IPS DF 6.9 (cell line): ENCODE data around the gene ABLIM1.

Experiments used
- DNase-seq: peaks from one replicate; pipeline ENCODE4 v3.0.0-alpha.2; 2013; ENCODE audit warnings: low read depth, low spot score
- H3K27ac ChIP-seq: one replicate; pipeline ENCODE4 v1.5.1; 2013; ENCODE audit warnings: low read length, control low read depth
- H3K27me3 ChIP-seq: 2 replicates; pipeline ENCODE4 v1.6.1; 2013; ENCODE audit warnings: mild to moderate bottlenecking, low read length; ENCODE audit not compliant: control insufficient read depth, insufficient read depth
- H3K36me3 ChIP-seq: 2 replicates; pipeline ENCODE4 v1.6.1; 2013; ENCODE audit warnings: low read length; ENCODE audit not compliant: control insufficient read depth, insufficient read depth
- H3K4me1 ChIP-seq: 2 replicates; pipeline ENCODE4 v1.6.1; 2013; ENCODE audit warnings: low read length; ENCODE audit not compliant: control insufficient read depth, insufficient read depth
- H3K4me3 ChIP-seq: 2 replicates; pipeline ENCODE4 v1.5.1; 2013; ENCODE audit warnings: mild to moderate bottlenecking, low read length
- H3K9me3 ChIP-seq: 2 replicates; pipeline ENCODE4 v1.6.1; 2013; ENCODE audit warnings: low read length, inconsistent platforms; ENCODE audit not compliant: control insufficient read depth, insufficient read depth
- WGBS: extraction: QIAGEN DNeasy Blood & Tissue Kit; methylation state at CpG from one replicate; pipeline ENCODE4 v1.1.7; 2013; ENCODE audit warnings: mixed read lengths, missing lambda C conversion rate; ENCODE audit not compliant: insufficient read length, insufficient coverage; 5-methylcytosine and 5-hydroxymethylcytosine counted together

The ABLIM1 gene

DNA sequence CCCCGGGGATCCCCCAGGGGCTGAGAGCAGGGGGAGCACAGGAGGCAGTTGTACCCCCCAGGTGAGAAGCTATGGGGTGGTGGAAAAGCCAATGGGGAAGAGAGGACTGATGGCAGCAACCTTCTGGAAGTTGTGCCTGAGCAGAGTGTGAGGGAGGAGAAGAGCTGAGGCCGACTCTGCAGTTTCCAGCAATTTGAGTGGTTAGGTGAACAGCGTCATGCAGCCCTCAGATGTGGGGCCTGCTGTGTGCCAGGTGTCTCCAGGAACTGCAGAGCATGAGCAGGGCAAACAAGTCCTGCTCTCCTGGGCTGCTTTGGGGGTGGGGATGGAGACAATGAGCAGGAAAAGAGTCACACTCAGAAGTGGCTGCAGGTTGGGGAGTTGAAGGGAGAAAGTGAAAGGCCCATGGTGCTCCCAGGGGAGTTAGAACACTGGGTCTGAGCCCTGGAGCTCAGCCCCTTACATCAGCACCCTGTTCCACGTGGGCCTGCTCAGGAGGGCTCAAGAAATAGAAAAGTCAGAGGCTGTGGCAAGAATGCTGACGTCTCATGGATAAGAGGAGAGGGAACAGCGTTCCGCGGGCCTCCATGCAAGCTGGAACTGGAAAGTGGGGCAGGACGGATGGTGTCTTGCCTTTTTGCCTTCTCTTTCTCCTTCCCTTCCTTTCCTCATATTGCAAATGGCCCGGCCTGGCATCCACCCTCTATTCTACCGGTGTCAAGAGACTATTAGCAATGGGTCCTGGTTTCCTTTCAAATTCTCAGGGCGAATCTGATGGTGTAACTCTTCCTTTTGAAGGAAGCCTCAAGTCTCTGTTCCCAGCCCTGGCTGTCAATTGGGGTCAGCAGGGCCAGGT lies 249.7 kb downstream of the ABLIM1 start:
- H3K36me3 ChIP-seq: no peaks in the 10 kb centered on the region; the same call in 1 of the 2 replicates
- H3K27me3 ChIP-seq: peaks cover 8% of the 10 kb centered on the region; the same call in 1 of the 2 replicates
- no peak overlapping the region for H3K27ac ChIP-seq
- H3K9me3 ChIP-seq: no peaks in the 10 kb centered on the region
- H3K4me1 ChIP-seq: peaks cover 2% of the 10 kb centered on the region; the same call in 1 of the 2 replicates
- H3K4me3 ChIP-seq: no peak overlapping the region
- no peak for DNase-seq
- no CpG with 5 or more reads among the region's 12 CpGs for WGBS

DNA sequence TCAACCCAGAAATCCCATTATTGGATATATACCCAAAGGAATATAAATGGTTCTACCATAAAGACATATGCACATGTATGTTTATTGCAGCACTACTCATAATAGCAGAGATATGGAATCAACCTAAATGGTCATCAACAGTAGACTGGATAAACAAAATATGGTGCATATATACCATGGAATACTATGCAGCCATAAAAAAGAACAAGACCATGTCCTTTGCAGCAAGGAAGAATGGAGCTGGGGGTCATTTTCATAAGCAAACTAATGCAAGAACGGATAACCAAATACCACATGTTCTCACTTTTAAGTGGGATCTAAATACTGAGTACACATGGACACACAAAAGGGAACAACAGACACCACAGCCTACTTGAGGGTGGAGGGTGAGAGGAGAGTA lies 251.6 kb downstream of the ABLIM1 start:
- H3K27ac ChIP-seq: no peak overlapping the region
- no peaks in the 10 kb centered on the region for H3K9me3 ChIP-seq
- peaks cover 8% of the 10 kb centered on the region; the same call in 1 of the 2 replicates for H3K27me3 ChIP-seq
- no peak for DNase-seq
- no peaks in the 10 kb centered on the region; the same call in 1 of the 2 replicates for H3K36me3 ChIP-seq
- H3K4me3 ChIP-seq: no peak overlapping the region
- H3K4me1 ChIP-seq: peaks cover 2% of the 10 kb centered on the region; the same call in 1 of the 2 replicates
- WGBS: no CpG with 5 or more reads among the region's 1 CpG

DNA sequence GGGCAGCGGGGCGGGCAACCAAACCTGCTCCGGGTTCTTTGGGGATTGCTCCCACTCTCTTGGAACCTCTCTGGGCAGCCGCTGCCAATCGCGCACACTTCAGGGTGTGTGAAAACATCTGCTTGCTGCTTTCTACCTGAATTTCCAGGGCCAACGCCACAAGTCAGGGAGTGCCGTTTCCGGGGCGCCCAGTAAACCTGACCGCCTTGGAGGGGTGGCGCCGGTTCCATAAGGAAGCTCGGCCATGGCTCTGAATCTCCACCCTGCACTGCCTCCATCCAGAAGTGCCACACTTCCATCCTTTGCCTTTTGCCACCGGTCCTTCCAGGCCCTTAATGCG lies 253.1 kb downstream of the ABLIM1 start:
- H3K27ac ChIP-seq: no peak overlapping the region
- peaks cover 8% of the 10 kb centered on the region; the same call in 1 of the 2 replicates for H3K27me3 ChIP-seq
- peak overlapping the region; percentile 63; the same call in 1 of the 2 replicates for H3K4me3 ChIP-seq
- H3K9me3 ChIP-seq: no peaks in the 10 kb centered on the region
- no peak for DNase-seq
- H3K4me1 ChIP-seq: peaks cover 2% of the 10 kb centered on the region; the same call in 1 of the 2 replicates
- no CpG with 5 or more reads among the region's 16 CpGs for WGBS
- H3K36me3 ChIP-seq: no peaks in the 10 kb centered on the region; the same call in 1 of the 2 replicates

DNA sequence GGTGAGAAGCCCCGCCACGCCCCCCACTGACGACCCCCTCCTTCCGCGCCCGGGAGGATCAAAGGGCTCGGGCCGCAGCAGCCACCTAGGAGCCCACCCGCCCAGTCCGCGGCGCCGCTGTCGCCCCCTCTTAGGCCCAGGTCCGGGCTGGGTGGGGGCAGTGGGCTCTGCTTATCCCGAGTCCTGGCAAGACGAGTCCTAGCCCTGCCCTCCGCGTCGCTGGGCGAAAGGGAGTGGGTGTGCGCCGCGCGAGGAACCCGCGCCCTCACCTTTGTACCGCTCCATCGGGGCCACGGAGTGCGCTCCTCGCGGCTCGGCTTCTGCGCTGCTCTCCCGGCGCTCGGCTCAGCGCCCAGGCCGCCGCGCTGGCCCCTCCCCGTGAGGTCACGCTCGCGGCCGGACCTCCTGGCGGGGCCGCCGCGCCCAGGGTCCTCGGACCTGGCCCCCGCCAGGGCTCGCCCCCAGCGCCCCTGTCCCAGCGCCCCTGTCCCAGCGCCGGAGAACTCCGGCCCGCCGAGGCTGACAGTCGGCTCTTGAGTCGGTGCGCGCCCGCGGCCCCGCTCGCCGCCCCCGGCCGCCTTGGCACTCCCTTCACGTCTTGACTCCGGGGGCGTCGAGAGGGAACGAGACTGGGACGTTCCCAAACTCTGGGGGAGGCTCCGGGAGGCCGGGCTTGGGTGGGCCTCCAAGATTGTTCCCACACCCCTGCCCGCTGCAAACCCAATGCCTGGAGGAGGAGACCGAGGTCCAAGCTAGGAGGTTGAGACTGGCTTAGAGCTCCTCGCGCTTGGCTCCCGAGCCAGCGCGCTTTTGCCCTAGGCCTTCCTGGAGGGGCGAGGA lies 253.7 kb downstream of the ABLIM1 start, which contains the start of gene AFAP1L2:
Gene AFAP1L2 (minus strand): TSS at position 332 of the 840 bp plus-strand sequence. CDS start 47 bp downstream, at position 285.
- H3K9me3 ChIP-seq: no peaks in the 10 kb centered on the region
- H3K4me1 ChIP-seq: peaks cover 1% of the 10 kb centered on the region; the same call in 1 of the 2 replicates
- H3K4me3 ChIP-seq: peak within 1 kb of the TSS; percentile 63; the same call in 1 of the 2 replicates
- DNase-seq: no peak
- WGBS: no CpG with 5 or more reads among the region's 88 CpGs
- no peaks in the 10 kb centered on the region; the same call in 1 of the 2 replicates for H3K36me3 ChIP-seq
- H3K27me3 ChIP-seq: peaks cover 8% of the 10 kb centered on the region; the same call in 1 of the 2 replicates
- H3K27ac ChIP-seq: no peak within 1 kb of the TSS

DNA sequence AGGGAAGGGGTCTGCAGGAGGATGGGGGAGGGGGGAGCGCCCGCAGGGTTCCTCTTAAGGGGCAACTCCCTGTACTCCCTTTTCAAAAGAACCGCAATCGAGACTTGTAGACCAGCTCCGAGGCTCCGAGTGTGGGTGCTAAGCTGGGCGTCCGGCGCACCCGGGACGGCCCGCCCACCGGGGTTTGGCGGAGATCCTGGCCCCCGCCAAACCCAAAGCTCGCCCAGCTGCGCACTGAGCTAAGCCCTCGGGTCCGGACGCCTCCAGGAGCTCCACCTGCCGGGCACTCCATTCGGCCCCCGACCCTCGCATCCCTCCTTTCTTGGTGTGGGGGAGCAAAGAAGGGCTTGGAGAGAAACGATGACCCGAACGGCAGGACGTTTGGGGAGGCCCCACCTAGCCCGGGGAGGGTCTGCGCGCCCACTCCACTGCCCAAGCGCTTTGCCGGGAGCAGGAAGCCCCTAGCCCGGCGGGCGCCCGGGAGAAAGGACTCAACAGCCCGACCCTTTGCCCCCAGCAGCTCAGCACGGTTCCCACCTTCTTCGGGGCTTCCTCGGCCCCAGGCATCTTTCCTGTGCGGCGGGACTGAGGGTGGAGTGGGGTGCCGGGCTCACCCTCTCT lies 254.4 kb downstream of the ABLIM1 start:
- no CpG with 5 or more reads among the region's 44 CpGs for WGBS
- H3K27me3 ChIP-seq: peaks cover 8% of the 10 kb centered on the region; the same call in 1 of the 2 replicates
- H3K9me3 ChIP-seq: no peaks in the 10 kb centered on the region

DNA sequence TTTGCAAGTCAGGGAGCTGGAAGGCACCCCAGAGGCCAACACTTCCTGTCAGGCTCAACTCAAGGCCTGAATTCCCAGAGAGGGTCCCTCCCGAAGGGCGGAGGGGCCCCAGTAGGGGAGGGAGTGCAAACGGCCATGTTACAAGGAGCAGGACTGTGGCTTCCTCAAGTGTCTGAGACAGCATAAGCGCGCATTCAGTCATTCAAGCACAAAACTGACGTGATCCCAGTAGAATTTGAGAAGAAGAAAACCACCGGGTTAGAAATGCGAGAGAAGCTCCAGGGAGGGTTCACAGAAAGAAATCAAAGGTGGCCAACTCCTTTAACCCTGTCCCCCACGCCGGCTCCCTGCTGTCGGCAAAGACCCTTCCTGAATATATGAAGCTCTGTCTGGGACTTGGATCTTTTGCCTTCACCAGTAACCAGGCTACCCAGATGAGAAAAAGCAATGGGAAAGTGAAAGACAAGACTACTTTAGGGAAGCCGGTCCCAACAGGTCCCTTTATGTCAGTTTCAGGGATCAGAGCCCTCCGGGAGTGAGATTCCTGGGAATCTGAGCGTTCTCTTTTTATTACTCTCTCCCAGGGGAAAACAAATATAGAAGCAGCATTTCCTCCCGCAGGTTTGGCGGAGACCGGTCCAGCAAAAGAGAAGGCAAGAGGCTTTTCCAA lies 255.1 kb downstream of the ABLIM1 start:
- H3K27ac ChIP-seq: no peak overlapping the region
- H3K4me3 ChIP-seq: peak overlapping the region; percentile 63; the same call in 1 of the 2 replicates
- whole genome bisulfite sequencing: no CpG with 5 or more reads among the region's 17 CpGs
- no peak for DNase-seq
- H3K9me3 ChIP-seq: no peaks in the 10 kb centered on the region
- no peaks in the 10 kb centered on the region; the same call in 1 of the 2 replicates for H3K36me3 ChIP-seq
- H3K27me3 ChIP-seq: peaks cover 8% of the 10 kb centered on the region; the same call in 1 of the 2 replicates
- no peaks in the 10 kb centered on the region for H3K4me1 ChIP-seq

More for the DNA sequence above, 254.4 kb downstream of the ABLIM1 start:
- Histone ChIP-seq H3K4me1 (peaks cover 1% of the 10 kb centered on the region; the same call in 1 of the 2 replicates), H3K36me3 (no peaks in the 10 kb centered on the region; the same call in 1 of the 2 replicates), H3K27ac (no peak overlapping the region), H3K4me3 (peak overlapping the region; percentile 63; the same call in 1 of the 2 replicates)
- no peak for DNase-seq

DNA sequence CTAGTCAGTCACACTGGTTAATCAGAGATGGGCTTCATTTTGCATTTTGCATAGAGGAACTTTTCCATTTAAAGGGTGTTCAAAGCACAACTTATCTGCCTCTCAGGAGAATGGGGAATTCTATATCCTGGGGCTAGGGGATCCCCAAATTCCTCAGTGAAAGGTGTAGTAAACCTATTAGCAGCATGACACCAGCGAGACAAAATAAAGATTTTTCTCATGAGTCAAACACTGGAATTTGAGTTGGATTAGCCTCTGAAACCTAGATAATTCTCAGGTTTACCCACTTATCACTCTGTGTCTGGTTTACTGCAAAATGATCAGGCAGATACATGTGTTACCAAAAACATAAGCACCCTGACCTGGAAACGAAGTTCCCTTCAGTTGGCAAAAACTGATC lies 255.8 kb downstream of the ABLIM1 start:
- no peaks in the 10 kb centered on the region for H3K9me3 ChIP-seq
- H3K27ac ChIP-seq: no peak overlapping the region
- WGBS: no CpG with 5 or more reads among the region's 2 CpGs
- no peaks in the 10 kb centered on the region for H3K4me1 ChIP-seq
- DNase-seq: no peak
- H3K4me3 ChIP-seq: no peak overlapping the region
- H3K27me3 ChIP-seq: peaks cover 8% of the 10 kb centered on the region; the same call in 1 of the 2 replicates
- H3K36me3 ChIP-seq: no peaks in the 10 kb centered on the region; the same call in 1 of the 2 replicates

DNA sequence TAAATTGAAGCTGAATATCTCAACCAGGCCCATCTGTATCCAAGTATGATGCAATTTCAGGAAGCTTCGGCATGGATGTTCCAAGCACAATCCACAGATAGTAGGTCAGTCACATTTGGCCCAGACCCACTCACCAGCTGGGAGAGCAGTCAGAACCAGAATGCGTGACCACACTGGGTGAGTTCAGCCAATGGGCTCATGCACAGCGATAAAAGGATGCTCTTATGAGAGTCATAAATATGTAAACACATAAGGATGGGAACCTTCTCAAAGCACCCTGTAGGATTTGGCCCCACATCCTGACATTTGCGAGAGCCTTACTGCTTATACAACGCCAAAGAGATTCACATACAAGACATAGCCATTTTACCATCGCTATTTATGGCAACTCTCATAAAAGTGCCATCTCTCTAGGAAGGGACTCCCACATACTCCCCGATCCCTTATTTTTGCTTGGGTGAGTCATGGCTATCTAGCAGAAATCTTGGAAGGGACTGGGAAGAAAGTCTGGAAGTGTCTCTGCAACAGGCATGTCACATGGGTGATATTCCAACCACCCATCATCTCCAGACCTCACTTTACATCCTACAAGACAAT lies 256.8 kb downstream of the ABLIM1 start:
- H3K9me3 ChIP-seq: no peaks in the 10 kb centered on the region
- DNase-seq: no peak
- H3K4me1 ChIP-seq: no peaks in the 10 kb centered on the region
- no CpG with 5 or more reads among the region's 7 CpGs for WGBS
- H3K4me3 ChIP-seq: no peak overlapping the region
- peaks cover 8% of the 10 kb centered on the region; the same call in 1 of the 2 replicates for H3K27me3 ChIP-seq
- no peak overlapping the region for H3K27ac ChIP-seq
- no peaks in the 10 kb centered on the region; the same call in 1 of the 2 replicates for H3K36me3 ChIP-seq

DNA sequence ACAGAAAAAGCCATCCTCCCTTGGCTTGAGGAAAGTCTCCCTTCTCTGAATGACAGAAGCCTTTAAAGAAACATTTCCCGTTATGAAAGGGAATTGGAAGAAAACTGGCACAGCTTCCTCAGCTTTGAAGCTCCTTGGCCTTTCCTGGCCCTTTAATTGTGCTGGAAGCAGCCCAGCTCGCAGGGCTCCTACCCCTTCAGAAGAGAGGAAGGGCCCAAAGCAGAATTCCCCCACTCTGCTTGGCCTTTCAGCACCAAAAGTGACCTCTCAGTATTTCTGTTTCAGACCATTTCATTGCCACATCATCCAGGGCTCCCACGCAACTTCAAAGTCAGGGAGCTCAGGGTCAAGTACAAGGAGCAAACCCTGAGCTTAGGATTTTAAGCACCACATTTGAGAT lies 258.0 kb downstream of the ABLIM1 start:
- no CpG with 5 or more reads among the region's 3 CpGs for WGBS
- no peak for DNase-seq
- Histone ChIP-seq H3K27ac (no peak overlapping the region), H3K4me3 (no peak overlapping the region), H3K36me3 (no peaks in the 10 kb centered on the region; the same call in 1 of the 2 replicates), H3K9me3 (no peaks in the 10 kb centered on the region), H3K27me3 (peaks cover 5% of the 10 kb centered on the region; the same call in 1 of the 2 replicates), H3K4me1 (no peaks in the 10 kb centered on the region)
